GM12878 (cell line): ENCODE data around the gene RASSF4. TPM values are rescaled to one million over a fixed set of nuclear protein-coding genes. Genes with fewer than 3 reads are reported as not detected.

Experiments
- ATAC-seq: fragments of 200-7000 bp; cut with Tn5 transposase; 3 replicates; pipeline ENCODE4 v1.9.1; 2020; ENCODE audit warnings: mild to moderate bottlenecking, moderate library complexity
- BruUV-seq: library from RNA; stranded (reverse); fragments of 400-500 nt; replicated peaks from 2 replicates; lab custom pipeline; 2021; lab: Mats Ljungman, UMichigan
- CTCF ChIA-PET: fragments of 300-600 bp; sonication (Branson Sonifier 250); formaldehyde crosslinking; extraction: SDS; loops from one replicate; lab custom pipeline; 2021; ENCODE audit warnings: inconsistent platforms; lab: Yijun Ruan, JAX
- POLR2A ChIA-PET: fragments of 350-600 bp; formaldehyde crosslinking; extraction: SDS; loops from one replicate; lab custom pipeline; 2021; ENCODE audit warnings: inconsistent platforms; lab: Charles Lee
- RAD21 ChIA-PET: fragments of 300-600 bp; sonication (Branson Sonifier 250); formaldehyde crosslinking; loops from one replicate; lab custom pipeline; 2023; ENCODE audit warnings: antibody characterized with exemption; ENCODE audit not compliant: unreplicated experiment; lab: Charles Lee
- SMC1A ChIA-PET: fragments of 300-600 bp; sonication (Branson Sonifier 250); formaldehyde crosslinking; loops from one replicate; lab custom pipeline; 2023; ENCODE audit not compliant: unreplicated experiment, uncharacterized antibody; lab: Charles Lee
- DNase-seq: peaks from one replicate; pipeline ENCODE4 v3.0.0-alpha.2; 2011; ENCODE audit warnings: low read depth, low spot score
- FAIRE-seq: peaks from 3 replicates; lab custom pipeline; 2011; peaks lifted over from hg19 to GRCh38; lab: Jason Lieb, UNC
- H2AFZ ChIP-seq: 2 replicates; pipeline ENCODE4 v1.6.0; 2011; ENCODE audit warnings: low read depth, low read length, control low read depth; ENCODE audit not compliant: control insufficient read depth
- H3K27ac ChIP-seq: 2 replicates; pipeline ENCODE4 v1.5.1; 2011; ENCODE audit warnings: control low read depth; ENCODE audit not compliant: control insufficient read depth, insufficient read depth
- H3K27me3 ChIP-seq, 2 experiments: replicated peaks in 1 of 2; 2 replicates each; pipeline versions ENCODE4 v1.6.0 to v1.6.1; 2011; ENCODE audit warnings: low read length in 1 of 2; ENCODE audit not compliant: control insufficient read depth in 2 of 2, insufficient read depth in 2 of 2
- H3K36me3 ChIP-seq, 2 experiments: 2 replicates each; pipeline ENCODE4 v1.5.1; 2011; ENCODE audit warnings: low read length in 1 of 2; ENCODE audit not compliant: control insufficient read depth in 2 of 2, insufficient read depth in 2 of 2
- H3K4me1 ChIP-seq: 2 replicates; pipeline ENCODE4 v1.6.1; 2011; ENCODE audit warnings: mild to moderate bottlenecking, low read length, moderate library complexity, mixed read lengths; ENCODE audit not compliant: control insufficient read depth, insufficient read depth
- H3K4me2 ChIP-seq: 2 replicates; pipeline ENCODE4 v1.6.0; 2011; ENCODE audit warnings: control low read depth; ENCODE audit not compliant: control insufficient read depth, insufficient read depth
- H3K4me3 ChIP-seq: fragments of 200-600 bp; sonication (generic); 2 replicates; pipeline ENCODE4 v1.5.1; 2016
- H3K79me2 ChIP-seq: 2 replicates; pipeline ENCODE4 v1.6.0; 2011; ENCODE audit warnings: low read length; ENCODE audit not compliant: control insufficient read depth, insufficient read depth
- H3K9ac ChIP-seq: 2 replicates; pipeline ENCODE4 v1.8.0; 2011; ENCODE audit warnings: low read length, control low read depth, mixed read lengths; ENCODE audit not compliant: control insufficient read depth, insufficient read depth
- H3K9me3 ChIP-seq: replicated peaks from 3 replicates; pipeline ENCODE4 v1.5.1; 2011; ENCODE audit warnings: mild to moderate bottlenecking, low read length; ENCODE audit not compliant: control insufficient read depth, insufficient read depth
- H4K20me1 ChIP-seq: 2 replicates; pipeline ENCODE4 v1.6.0; 2011; ENCODE audit not compliant: control insufficient read depth, insufficient read depth
- ETV6 ChIP-seq, 2 experiments: fragments of 450-650 bp in 1 of 2; IDR thresholded peaks in 1 of 2; conservative IDR thresholded peaks in 1 of 2; 2 replicates each; pipeline ENCODE4 v1.6.1; 2014; ENCODE audit warnings: antibody characterized with exemption in 1 of 2, borderline replicate concordance in 1 of 2, low read depth in 1 of 2, mild to moderate bottlenecking in 1 of 2, moderate library complexity in 1 of 2
- IKZF1 ChIP-seq: fragments of 450-650 bp; conservative IDR thresholded peaks from 2 replicates; pipeline ENCODE4 v1.6.1; 2017; ENCODE audit warnings: antibody characterized with exemption, mild to moderate bottlenecking
- MXI1 ChIP-seq: fragments of 150-350 bp; IDR thresholded peaks from 2 replicates; pipeline ENCODE4 v1.6.1; 2011; ENCODE audit warnings: low read depth, mild to moderate bottlenecking, inconsistent platforms, low read length, improper control_type of control experiment
- WGBS: methylation state at CpG from one replicate; pipeline ENCODE4 v1.1.6; 2016; ENCODE audit warnings: low lambda C conversion rate; ENCODE audit not compliant: insufficient replicate concordance, insufficient coverage; ENCODE audit errors: missing lambda C conversion rate; 5-methylcytosine and 5-hydroxymethylcytosine counted together
- in situ Hi-C: fragments of 300-500 bp; cut with MboI; formaldehyde crosslinking; loops from 9 replicates; pipeline ENCODE4 v1.14.3; 2018; ENCODE audit warnings: mixed read lengths
- intact Hi-C: fragments of 100-400 bp; cut with micrococcal nuclease; formaldehyde crosslinking; loops from one replicate; pipeline ENCODE4 v1.14.2; 2022; ENCODE audit not compliant: unreplicated experiment
- polyA plus RNA-seq, 11 experiments: library from polyadenylated mRNA; depleted of rRNA in 4 of 11; unstranded in 6 of 11; stranded (reverse) in 5 of 11; fragments of >200 nt; fragmentation: Nextera tagmentation in 4 of 11; fragmentation: Illumina TruSeq in 1 of 11; extraction: Ambion mirVana in 4 of 11; extraction: Trizol in 1 of 11; gene quantifications; 1 replicate in 1 of 11; 2 replicates in 10 of 11; pipeline versions ENCODE4 v1.2.1 to v1.2.3, GENCODE V29; 2011 to 2016; ENCODE audit warnings: inconsistent platforms in 2 of 11, missing spikeins in 2 of 11, low read depth in 1 of 11
- total RNA-seq, 4 experiments: library from RNA; depleted of rRNA in 3 of 4; stranded (reverse); fragments of >200 nt in 3 of 4; fragmentation: Illumina TruSeq in 1 of 4; extraction: Trizol in 1 of 4; gene quantifications; 2 replicates each; pipeline versions ENCODE4 v1.2.1 to v1.2.3, GENCODE V29; 2013 to 2021
- TF ChIP-seq, protein P1 (sequence below): fragments of 450-650 bp; formaldehyde crosslinking; IDR thresholded peaks from 2 replicates; pipeline ENCODE4 v1.5.0; 2022; ENCODE audit warnings: mild to moderate bottlenecking, missing genetic modification characterization

RASSF4 gene
- total and polyA plus RNA-seq, 10 of the 15 experiments (the other 5 are each of a cell fraction or from before 2014, with no cell fraction given) = 3.7 to 71.1 (median 16.8) TPM

DNA sequence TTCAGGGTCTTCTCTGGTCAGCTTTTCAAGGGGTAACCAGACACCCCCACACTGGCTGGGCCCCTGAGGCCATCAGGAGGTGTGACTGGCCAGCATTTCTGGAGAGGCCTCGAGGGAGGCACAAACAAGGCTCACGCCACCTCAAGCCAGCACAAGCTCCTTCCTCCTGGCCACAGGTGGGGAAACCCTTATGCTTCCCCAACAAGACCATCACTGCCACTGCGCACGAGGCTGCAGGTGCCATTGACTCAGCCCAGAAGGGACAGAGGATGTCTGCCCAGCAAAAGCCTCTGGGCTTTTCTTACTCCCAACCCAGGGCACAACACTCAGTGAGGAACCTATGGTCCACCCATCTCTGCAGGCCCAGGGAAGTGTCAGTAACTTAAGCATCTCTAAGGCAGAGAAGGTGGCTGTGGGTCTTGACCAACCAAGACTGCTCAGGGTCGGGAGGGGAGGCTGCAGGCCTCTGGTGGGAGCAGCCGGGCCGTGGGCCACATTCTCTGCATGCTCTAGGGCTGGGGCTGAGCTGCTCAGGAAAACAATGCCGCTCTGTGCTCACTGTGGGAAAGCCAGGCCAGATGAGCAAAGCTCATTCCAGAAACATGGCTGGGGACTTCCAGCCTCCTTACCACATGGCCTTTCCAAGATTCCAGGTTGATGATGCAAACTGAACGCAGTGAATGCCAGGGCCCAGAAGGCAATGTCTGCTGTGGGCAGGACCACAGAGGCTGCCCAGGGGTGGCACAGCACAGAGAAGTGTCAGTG is 24.2 kb upstream of the RASSF4 start (continued):
- TF ChIP-seq, protein P1, sequence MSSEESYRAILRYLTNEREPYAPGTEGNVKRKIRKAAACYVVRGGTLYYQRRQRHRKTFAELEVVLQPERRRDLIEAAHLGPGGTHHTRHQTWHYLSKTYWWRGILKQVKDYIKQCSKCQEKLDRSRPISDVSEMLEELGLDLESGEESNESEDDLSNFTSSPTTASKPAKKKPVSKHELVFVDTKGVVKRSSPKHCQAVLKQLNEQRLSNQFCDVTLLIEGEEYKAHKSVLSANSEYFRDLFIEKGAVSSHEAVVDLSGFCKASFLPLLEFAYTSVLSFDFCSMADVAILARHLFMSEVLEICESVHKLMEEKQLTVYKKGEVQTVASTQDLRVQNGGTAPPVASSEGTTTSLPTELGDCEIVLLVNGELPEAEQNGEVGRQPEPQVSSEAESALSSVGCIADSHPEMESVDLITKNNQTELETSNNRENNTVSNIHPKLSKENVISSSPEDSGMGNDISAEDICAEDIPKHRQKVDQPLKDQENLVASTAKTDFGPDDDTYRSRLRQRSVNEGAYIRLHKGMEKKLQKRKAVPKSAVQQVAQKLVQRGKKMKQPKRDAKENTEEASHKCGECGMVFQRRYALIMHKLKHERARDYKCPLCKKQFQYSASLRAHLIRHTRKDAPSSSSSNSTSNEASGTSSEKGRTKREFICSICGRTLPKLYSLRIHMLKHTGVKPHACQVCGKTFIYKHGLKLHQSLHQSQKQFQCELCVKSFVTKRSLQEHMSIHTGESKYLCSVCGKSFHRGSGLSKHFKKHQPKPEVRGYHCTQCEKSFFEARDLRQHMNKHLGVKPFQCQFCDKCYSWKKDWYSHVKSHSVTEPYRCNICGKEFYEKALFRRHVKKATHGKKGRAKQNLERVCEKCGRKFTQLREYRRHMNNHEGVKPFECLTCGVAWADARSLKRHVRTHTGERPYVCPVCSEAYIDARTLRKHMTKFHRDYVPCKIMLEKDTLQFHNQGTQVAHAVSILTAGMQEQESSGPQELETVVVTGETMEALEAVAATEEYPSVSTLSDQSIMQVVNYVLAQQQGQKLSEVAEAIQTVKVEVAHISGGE (CRISPR knock-in tag) = no peak
- no peak for TF ChIP-seq MXI1

DNA sequence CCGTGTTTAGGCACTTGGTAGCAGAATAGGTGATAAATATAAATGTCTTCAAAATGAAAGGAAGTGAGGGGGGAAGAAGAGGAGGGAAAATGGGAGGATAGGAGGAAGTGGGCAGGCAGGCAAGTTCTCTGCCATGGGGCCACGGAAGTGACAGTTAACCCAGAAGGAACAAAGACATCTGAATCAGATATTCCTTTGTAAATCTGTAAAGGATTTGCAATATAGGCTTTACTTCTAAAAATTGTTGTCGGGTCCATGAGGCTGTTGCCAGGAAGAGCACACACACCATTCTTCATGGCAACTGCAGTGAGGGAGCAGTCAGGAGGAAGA is 23.7 kb upstream of the RASSF4 start:
- no peaks in the 10 kb centered on the region for H3K36me3 ChIP-seq
- BruUV-seq = no TSS peak
- H3K9me3 ChIP-seq = no peaks in the 10 kb centered on the region; the same call in 2 of the 3 replicates
- no peak overlapping the region for H3K4me3 ChIP-seq
- ChIA-PET POLR2A (interaction anchor here (1.1 to 1.4 kb wide), 3 partner anchors 28 to 43 kb away, joined by 3 to 4 read pairs (median 4); partner anchors contain the start of gene DEPP1), RAD21 (interaction anchor here (0.8 to 5.3 kb wide), 2 partner anchors 41 to 68 kb away, joined by 3 to 62 read pairs; partner anchors contain the start of gene DEPP1), CTCF (interaction anchor here (1.3 to 8.0 kb wide), 3 partner anchors 10 to 69 kb away, joined by 3 to 116 read pairs (median 5); no protein-coding TSS in a partner anchor), SMC1A (interaction anchor here (0.9 to 5.2 kb wide), 4 partner anchors 9 to 66 kb away, joined by 3 to 92 read pairs (median 5); no protein-coding TSS in a partner anchor)
- intact Hi-C loops = no loop called here
- H3K4me2 ChIP-seq = no peak overlapping the region
- no peak overlapping the region for H3K9ac ChIP-seq
- in situ Hi-C loops = no loop called here
- no peak for FAIRE-seq
- no peaks in the 10 kb centered on the region for H3K79me2 ChIP-seq
- TF ChIP-seq IKZF1 = no peak
- peak in 1 of 2 experiments; percentile 27; a peak in 1 of 4 replicates for TF ChIP-seq ETV6 (conservative IDR thresholded peaks at IDR 0.05 in 1 of 2, IDR thresholded peaks at IDR 0.05 in 1 of 2; ENCODE audit: borderline replicate concordance in 1 of 2, low read depth in 1 of 2)
- H3K4me1 ChIP-seq = peaks cover 8% of the 10 kb centered on the region
- H3K27ac ChIP-seq = no peak overlapping the region
- no peaks in the 10 kb centered on the region for H3K27me3 ChIP-seq
- H4K20me1 ChIP-seq = no peaks in the 10 kb centered on the region
- 51% methylated on average over 3 of the region's 3 CpGs for WGBS
- no peak for DNase-seq
- no peak for ATAC-seq
- peak overlapping the region; percentile 12; the same call in 1 of the 2 replicates for H2AFZ ChIP-seq
